GM23338 (cell line): ENCODE results near the gene ZNF565. TPM values are rescaled to one million over a fixed set of nuclear protein-coding genes. Genes with fewer than 3 reads are reported as not detected.

Source experiments
- ATAC-seq: fragments of 200-7000 bp; cut with Tn5 transposase; 3 replicates; pipeline ENCODE4 v1.9.1; 2020
- DNase-seq: peaks from one replicate; pipeline ENCODE4 v3.0.0-alpha.2; 2015; ENCODE audit warnings: low spot score
- H2AFZ ChIP-seq: fragments of 200-600 bp; sonication (generic); 2 replicates; pipeline ENCODE4 v1.8.0; 2016; ENCODE audit warnings: antibody characterized with exemption, mild to moderate bottlenecking, moderate library complexity
- H3F3A ChIP-seq: fragments of 200-600 bp; sonication (generic); replicated peaks from 2 replicates; pipeline ENCODE4 v1.8.0; 2017; ENCODE audit warnings: antibody characterized with exemption, mixed run types, low read depth
- H3K27ac ChIP-seq: fragments of 200-600 bp; sonication (generic); 2 replicates; pipeline ENCODE4 v1.6.1; 2016; ENCODE audit warnings: low read depth
- H3K27me3 ChIP-seq: fragments of 200-600 bp; sonication (generic); 2 replicates; pipeline ENCODE4 v1.8.0; 2016; ENCODE audit warnings: mild to moderate bottlenecking, mixed run types, moderate library complexity; ENCODE audit not compliant: insufficient read depth
- H3K36me3 ChIP-seq: fragments of 200-600 bp; sonication (generic); 2 replicates; pipeline ENCODE4 v1.8.0; 2016; ENCODE audit warnings: mild to moderate bottlenecking; ENCODE audit not compliant: insufficient read depth
- H3K4me1 ChIP-seq: fragments of 200-600 bp; sonication (generic); 2 replicates; pipeline ENCODE4 v1.8.0; 2016; ENCODE audit warnings: mild to moderate bottlenecking, moderate library complexity; ENCODE audit not compliant: insufficient read depth
- H3K4me2 ChIP-seq: fragments of 200-600 bp; sonication (generic); 2 replicates; pipeline ENCODE4 v1.7.1; 2017; ENCODE audit warnings: mixed run types
- H3K4me3 ChIP-seq: fragments of 200-600 bp; sonication (generic); 2 replicates; pipeline ENCODE4 v1.6.1; 2016; ENCODE audit warnings: mixed run types
- H3K79me2 ChIP-seq: fragments of 200-600 bp; sonication (generic); replicated peaks from 2 replicates; pipeline ENCODE4 v1.8.0; 2017; ENCODE audit warnings: mild to moderate bottlenecking; ENCODE audit not compliant: insufficient read depth
- H3K9me2 ChIP-seq: fragments of 200-600 bp; sonication (generic); 2 replicates; pipeline ENCODE4 v1.8.0; 2017; ENCODE audit not compliant: insufficient read depth
- H4K20me1 ChIP-seq: fragments of 200-600 bp; sonication (generic); replicated peaks from 2 replicates; pipeline ENCODE4 v1.8.0; 2017; ENCODE audit warnings: mild to moderate bottlenecking; ENCODE audit not compliant: insufficient read depth
- H3K27ac Mint-ChIP-seq: 2 replicates; pipeline ENCODE4 v1.8.0; 2020; ENCODE audit warnings: inconsistent platforms, mild to moderate bottlenecking, moderate library complexity, mixed read lengths
- H3K27me3 Mint-ChIP-seq: 3 replicates; pipeline ENCODE4 v1.8.0; 2022; ENCODE audit warnings: low read depth, mild to moderate bottlenecking, moderate library complexity, mixed read lengths, inconsistent platforms; ENCODE audit not compliant: insufficient read depth, poor library complexity
- H3K36me3 Mint-ChIP-seq: 3 replicates; pipeline ENCODE4 v1.8.0; 2021; ENCODE audit warnings: low read depth, mild to moderate bottlenecking, inconsistent platforms, moderate library complexity, mixed read lengths
- H3K4me1 Mint-ChIP-seq: 3 replicates; pipeline ENCODE4 v1.8.0; 2020; ENCODE audit warnings: mild to moderate bottlenecking, inconsistent platforms, mixed read lengths
- H3K4me3 Mint-ChIP-seq: 3 replicates; pipeline ENCODE4 v1.8.0; 2021; ENCODE audit warnings: moderate library complexity, mild to moderate bottlenecking, inconsistent platforms, mixed read lengths
- H3K9me3 Mint-ChIP-seq: 3 replicates; pipeline ENCODE4 v1.8.0; 2020; ENCODE audit warnings: moderate library complexity, mild to moderate bottlenecking, inconsistent platforms, mixed read lengths
- CREB1 ChIP-seq: fragments of 250-450 bp; sonication (Bioruptor Pico); IDR thresholded peaks from 2 replicates; pipeline ENCODE4 v1.5.0; 2020; ENCODE audit warnings: low read depth, mild to moderate bottlenecking, moderate library complexity
- EZH2 ChIP-seq: fragments of 200-600 bp; sonication (generic); IDR thresholded peaks from one replicate; pipeline ENCODE4 v1.8.0; 2017; ENCODE audit warnings: antibody characterized with exemption, mild to moderate bottlenecking, low read depth; ENCODE audit not compliant: unreplicated experiment
- EZH2phosphoT487 ChIP-seq: fragments of 200-600 bp; sonication (generic); IDR thresholded peaks from one replicate; pipeline ENCODE4 v1.8.1; 2018; ENCODE audit warnings: antibody characterized with exemption; ENCODE audit not compliant: unreplicated experiment
- STAT1 ChIP-seq: IDR thresholded peaks from one replicate; pipeline ENCODE4 v1.6.1; 2016; ENCODE audit warnings: antibody characterized with exemption; ENCODE audit not compliant: unreplicated experiment
- ZNF114 ChIP-seq: fragments of 250-450 bp; sonication (Bioruptor Pico); IDR thresholded peaks from 2 replicates; pipeline ENCODE4 v1.5.0; 2020; ENCODE audit warnings: mild to moderate bottlenecking, moderate library complexity
- polyA plus RNA-seq: library from polyadenylated mRNA; unstranded; fragments of >200 nt; fragmentation: Nextera tagmentation; extraction: Ambion mirVana; gene quantifications from 2 replicates; pipeline ENCODE4 v1.2.1, GENCODE V29; 2016
- total RNA-seq: library from RNA; depleted of rRNA; stranded (reverse); fragments of >200 nt; shearing (Covaris generic); gene quantifications from 2 replicates; pipeline ENCODE4 v1.2.3, GENCODE V29; 2014
- TF ChIP-seq, protein P1 (sequence below): fragments of 250-450 bp; sonication (Bioruptor Pico); IDR thresholded peaks from 2 replicates; pipeline ENCODE4 v1.5.0; 2020; ENCODE audit warnings: mild to moderate bottlenecking, moderate library complexity
- TF ChIP-seq, protein P2 (sequence below), 2 experiments: fragments of 200-600 bp in 1 of 2; sonication (generic) in 1 of 2; conservative IDR thresholded peaks; 2 replicates each; pipeline versions ENCODE4 v1.5.1 to v1.6.1; 2016 to 2017; ENCODE audit warnings: antibody characterized with exemption in 2 of 2, low read depth in 2 of 2, mild to moderate bottlenecking in 2 of 2, moderate library complexity in 1 of 2

Gene ZNF565
- total and polyA plus RNA-seq, 2 experiments from 2014 or later = 2.4 to 3.2 TPM

DNA sequence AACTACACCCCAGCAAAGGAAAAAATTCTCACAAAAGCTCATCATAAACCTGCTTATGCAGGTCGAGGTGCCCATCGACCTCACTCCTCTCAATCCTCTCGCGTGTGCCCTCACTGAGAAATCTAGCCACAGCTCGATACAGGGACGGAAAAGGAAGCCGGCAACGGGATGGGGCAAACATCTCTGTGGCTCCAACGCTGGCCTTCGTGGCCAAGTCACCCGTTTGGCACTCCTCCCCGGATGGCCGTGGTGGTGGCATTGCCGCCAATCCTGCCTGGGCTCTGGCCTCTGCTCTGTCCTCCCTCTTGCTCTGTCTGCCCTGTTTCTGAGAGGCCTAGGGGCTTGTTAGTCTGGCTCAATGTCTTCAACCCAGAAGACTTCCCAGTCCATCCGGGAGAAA is 41.6 kb upstream of the ZNF565 start (continued):
- TF ChIP-seq, protein P1, sequence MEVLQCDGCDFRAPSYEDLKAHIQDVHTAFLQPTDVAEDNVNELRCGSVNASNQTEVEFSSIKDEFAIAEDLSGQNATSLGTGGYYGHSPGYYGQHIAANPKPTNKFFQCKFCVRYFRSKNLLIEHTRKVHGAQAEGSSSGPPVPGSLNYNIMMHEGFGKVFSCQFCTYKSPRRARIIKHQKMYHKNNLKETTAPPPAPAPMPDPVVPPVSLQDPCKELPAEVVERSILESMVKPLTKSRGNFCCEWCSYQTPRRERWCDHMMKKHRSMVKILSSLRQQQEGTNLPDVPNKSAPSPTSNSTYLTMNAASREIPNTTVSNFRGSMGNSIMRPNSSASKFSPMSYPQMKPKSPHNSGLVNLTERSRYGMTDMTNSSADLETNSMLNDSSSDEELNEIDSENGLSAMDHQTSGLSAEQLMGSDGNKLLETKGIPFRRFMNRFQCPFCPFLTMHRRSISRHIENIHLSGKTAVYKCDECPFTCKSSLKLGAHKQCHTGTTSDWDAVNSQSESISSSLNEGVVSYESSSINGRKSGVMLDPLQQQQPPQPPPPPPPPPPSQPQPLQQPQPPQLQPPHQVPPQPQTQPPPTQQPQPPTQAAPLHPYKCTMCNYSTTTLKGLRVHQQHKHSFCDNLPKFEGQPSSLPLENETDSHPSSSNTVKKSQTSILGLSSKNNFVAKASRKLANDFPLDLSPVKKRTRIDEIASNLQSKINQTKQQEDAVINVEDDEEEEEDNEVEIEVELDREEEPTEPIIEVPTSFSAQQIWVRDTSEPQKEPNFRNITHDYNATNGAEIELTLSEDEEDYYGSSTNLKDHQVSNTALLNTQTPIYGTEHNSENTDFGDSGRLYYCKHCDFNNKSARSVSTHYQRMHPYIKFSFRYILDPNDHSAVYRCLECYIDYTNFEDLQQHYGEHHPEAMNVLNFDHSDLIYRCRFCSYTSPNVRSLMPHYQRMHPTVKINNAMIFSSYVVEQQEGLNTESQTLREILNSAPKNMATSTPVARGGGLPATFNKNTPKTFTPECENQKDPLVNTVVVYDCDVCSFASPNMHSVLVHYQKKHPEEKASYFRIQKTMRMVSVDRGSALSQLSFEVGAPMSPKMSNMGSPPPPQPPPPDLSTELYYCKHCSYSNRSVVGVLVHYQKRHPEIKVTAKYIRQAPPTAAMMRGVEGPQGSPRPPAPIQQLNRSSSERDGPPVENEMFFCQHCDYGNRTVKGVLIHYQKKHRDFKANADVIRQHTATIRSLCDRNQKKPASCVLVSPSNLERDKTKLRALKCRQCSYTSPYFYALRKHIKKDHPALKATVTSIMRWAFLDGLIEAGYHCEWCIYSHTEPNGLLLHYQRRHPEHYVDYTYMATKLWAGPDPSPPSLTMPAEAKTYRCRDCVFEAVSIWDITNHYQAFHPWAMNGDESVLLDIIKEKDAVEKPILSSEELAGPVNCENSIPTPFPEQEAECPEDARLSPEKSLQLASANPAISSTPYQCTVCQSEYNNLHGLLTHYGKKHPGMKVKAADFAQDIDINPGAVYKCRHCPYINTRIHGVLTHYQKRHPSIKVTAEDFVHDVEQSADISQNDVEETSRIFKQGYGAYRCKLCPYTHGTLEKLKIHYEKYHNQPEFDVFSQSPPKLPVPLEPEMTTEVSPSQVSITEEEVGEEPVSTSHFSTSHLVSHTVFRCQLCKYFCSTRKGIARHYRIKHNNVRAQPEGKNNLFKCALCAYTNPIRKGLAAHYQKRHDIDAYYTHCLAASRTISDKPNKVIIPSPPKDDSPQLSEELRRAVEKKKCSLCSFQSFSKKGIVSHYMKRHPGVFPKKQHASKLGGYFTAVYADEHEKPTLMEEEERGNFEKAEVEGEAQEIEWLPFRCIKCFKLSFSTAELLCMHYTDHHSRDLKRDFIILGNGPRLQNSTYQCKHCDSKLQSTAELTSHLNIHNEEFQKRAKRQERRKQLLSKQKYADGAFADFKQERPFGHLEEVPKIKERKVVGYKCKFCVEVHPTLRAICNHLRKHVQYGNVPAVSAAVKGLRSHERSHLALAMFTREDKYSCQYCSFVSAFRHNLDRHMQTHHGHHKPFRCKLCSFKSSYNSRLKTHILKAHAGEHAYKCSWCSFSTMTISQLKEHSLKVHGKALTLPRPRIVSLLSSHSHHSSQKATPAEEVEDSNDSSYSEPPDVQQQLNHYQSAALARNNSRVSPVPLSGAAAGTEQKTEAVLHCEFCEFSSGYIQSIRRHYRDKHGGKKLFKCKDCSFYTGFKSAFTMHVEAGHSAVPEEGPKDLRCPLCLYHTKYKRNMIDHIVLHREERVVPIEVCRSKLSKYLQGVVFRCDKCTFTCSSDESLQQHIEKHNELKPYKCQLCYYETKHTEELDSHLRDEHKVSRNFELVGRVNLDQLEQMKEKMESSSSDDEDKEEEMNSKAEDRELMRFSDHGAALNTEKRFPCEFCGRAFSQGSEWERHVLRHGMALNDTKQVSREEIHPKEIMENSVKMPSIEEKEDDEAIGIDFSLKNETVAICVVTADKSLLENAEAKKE (CRISPR knock-in tag) = no peak
- TF ChIP-seq STAT1 = no peak
- TF ChIP-seq ZNF114 (CRISPR knock-in tag) = no peak
- TF ChIP-seq, protein P2, sequence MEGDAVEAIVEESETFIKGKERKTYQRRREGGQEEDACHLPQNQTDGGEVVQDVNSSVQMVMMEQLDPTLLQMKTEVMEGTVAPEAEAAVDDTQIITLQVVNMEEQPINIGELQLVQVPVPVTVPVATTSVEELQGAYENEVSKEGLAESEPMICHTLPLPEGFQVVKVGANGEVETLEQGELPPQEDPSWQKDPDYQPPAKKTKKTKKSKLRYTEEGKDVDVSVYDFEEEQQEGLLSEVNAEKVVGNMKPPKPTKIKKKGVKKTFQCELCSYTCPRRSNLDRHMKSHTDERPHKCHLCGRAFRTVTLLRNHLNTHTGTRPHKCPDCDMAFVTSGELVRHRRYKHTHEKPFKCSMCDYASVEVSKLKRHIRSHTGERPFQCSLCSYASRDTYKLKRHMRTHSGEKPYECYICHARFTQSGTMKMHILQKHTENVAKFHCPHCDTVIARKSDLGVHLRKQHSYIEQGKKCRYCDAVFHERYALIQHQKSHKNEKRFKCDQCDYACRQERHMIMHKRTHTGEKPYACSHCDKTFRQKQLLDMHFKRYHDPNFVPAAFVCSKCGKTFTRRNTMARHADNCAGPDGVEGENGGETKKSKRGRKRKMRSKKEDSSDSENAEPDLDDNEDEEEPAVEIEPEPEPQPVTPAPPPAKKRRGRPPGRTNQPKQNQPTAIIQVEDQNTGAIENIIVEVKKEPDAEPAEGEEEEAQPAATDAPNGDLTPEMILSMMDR (conservative IDR thresholded peaks at IDR 0.05; ENCODE audit: low read depth in 2 of 2) = no peak

DNA sequence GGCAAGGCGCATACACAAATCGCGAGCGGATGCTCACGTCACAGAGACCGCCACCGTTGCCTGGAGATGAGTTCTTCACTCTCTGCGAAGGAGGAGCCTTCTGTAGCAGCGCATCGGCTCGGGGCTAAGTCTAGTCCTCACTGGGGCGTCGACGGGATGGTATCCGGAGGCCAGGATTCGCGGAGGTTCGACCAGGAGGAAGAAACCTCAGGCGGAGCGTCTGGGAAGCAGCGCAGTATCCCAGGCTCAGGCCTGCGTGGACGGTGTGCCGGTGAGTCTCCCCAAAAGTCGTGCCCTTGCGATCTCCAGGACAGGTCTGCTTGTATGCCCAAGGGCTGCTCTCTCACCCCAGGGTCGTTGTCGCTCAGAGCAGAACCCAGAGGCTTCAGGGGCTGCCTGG is 40.9 kb upstream of the ZNF565 start:
- ATAC-seq (no peak), DNase-seq (no peak)
- no peaks in the 10 kb centered on the region for H3F3A ChIP-seq
- Mint-ChIP-seq H3K27ac (no peak overlapping the region), H3K27me3 (peaks cover 2% of the 10 kb centered on the region), H3K36me3 (peaks cover 15% of the 10 kb centered on the region), H3K9me3 (peaks cover 39% of the 10 kb centered on the region), H3K4me1 (no peaks in the 10 kb centered on the region), H3K4me3 (no peak overlapping the region)
- peaks cover under 1% of the 10 kb centered on the region; the same call in 1 of the 2 replicates for H3K9me2 ChIP-seq
- no peaks in the 10 kb centered on the region for H3K79me2 ChIP-seq
- no peak overlapping the region for H3K4me3 ChIP-seq
- no peaks in the 10 kb centered on the region for H3K27me3 ChIP-seq
- H3K27ac ChIP-seq = no peak overlapping the region
- TF ChIP-seq, protein P1 (CRISPR knock-in tag) = no peak
- TF ChIP-seq EZH2phosphoT487 (no peak), CREB1 (CRISPR knock-in tag) (no peak), EZH2 (no peak)
- H3K4me2 ChIP-seq = no peak overlapping the region
- no peaks in the 10 kb centered on the region for H4K20me1 ChIP-seq
- H3K4me1 ChIP-seq = no peaks in the 10 kb centered on the region
- no peak overlapping the region for H2AFZ ChIP-seq
- no peaks in the 10 kb centered on the region for H3K36me3 ChIP-seq
